PC-9 (cell line): Measurements from ENCODE around the gene ADARB2. TPM values are rescaled to one million over a fixed set of nuclear protein-coding genes. Genes with fewer than 3 reads are reported as not detected.

Source experiments
- BruUV-seq: library from RNA; stranded (reverse); fragments of 400-500 nt; replicated peaks from 2 replicates; lab custom pipeline; 2021; lab: Mats Ljungman, UMichigan
- CTCF ChIA-PET: fragments of 300-600 bp; sonication (Branson Sonifier 250); formaldehyde crosslinking; loops from one replicate; lab custom pipeline; 2022; ENCODE audit warnings: antibody characterized with exemption; lab: Charles Lee
- POLR2A ChIA-PET: fragments of 300-600 bp; sonication (Branson Sonifier 250); formaldehyde crosslinking; loops from one replicate; lab custom pipeline; 2022; ENCODE audit warnings: antibody characterized with exemption; ENCODE audit not compliant: unreplicated experiment; lab: Charles Lee
- DNase-seq, 2 experiments: peaks; one replicate each; pipeline versions ENCODE4 v3.0.0 to v3.0.0-alpha.2; 2015 to 2022; ENCODE audit warnings: mixed read lengths in 1 of 2
- H2AFZ ChIP-seq: fragments of 200-600 bp; sonication (generic); 2 replicates; pipeline ENCODE4 v1.8.1; 2017; ENCODE audit warnings: antibody characterized with exemption
- H3F3A ChIP-seq: fragments of 200-600 bp; sonication (generic); 2 replicates; pipeline ENCODE4 v1.8.1; 2017; ENCODE audit warnings: antibody characterized with exemption, mild to moderate bottlenecking, low read depth; ENCODE audit not compliant: insufficient read depth
- H3K27ac ChIP-seq: fragments of 200-600 bp; sonication (generic); 2 replicates; pipeline ENCODE4 v1.6.1; 2016; ENCODE audit warnings: mixed run types
- H3K27me3 ChIP-seq: fragments of 200-600 bp; sonication (generic); 2 replicates; pipeline ENCODE4 v1.6.1; 2016; ENCODE audit warnings: low read depth, mixed run types; ENCODE audit not compliant: insufficient read depth
- H3K36me3 ChIP-seq: fragments of 200-600 bp; sonication (generic); 2 replicates; pipeline ENCODE4 v1.6.1; 2016; ENCODE audit warnings: low read depth, mixed run types
- H3K4me1 ChIP-seq: fragments of 200-600 bp; sonication (generic); replicated peaks from 2 replicates; pipeline ENCODE4 v1.6.1; 2016; ENCODE audit warnings: mixed run types; ENCODE audit not compliant: insufficient read depth
- H3K4me2 ChIP-seq: fragments of 200-600 bp; sonication (generic); 2 replicates; pipeline ENCODE4 v1.6.1; 2017; ENCODE audit warnings: mixed run types
- H3K4me3 ChIP-seq: fragments of 200-600 bp; sonication (generic); 2 replicates; pipeline ENCODE4 v1.6.1; 2016; ENCODE audit warnings: mixed run types
- H3K79me2 ChIP-seq: fragments of 200-600 bp; sonication (generic); 2 replicates; pipeline ENCODE4 v1.6.1; 2017; ENCODE audit warnings: low read depth, mixed run types
- H3K9me2 ChIP-seq: fragments of 200-600 bp; sonication (generic); 2 replicates; pipeline ENCODE4 v1.8.1; 2017; ENCODE audit warnings: mild to moderate bottlenecking; ENCODE audit not compliant: insufficient read depth
- H3K9me3 ChIP-seq: fragments of 200-600 bp; sonication (generic); 2 replicates; pipeline ENCODE4 v1.8.1; 2016; ENCODE audit warnings: low read depth; ENCODE audit not compliant: insufficient read depth
- H4K20me1 ChIP-seq: fragments of 200-600 bp; sonication (generic); 2 replicates; pipeline ENCODE4 v1.8.1; 2017; ENCODE audit not compliant: insufficient read depth
- CTCF ChIP-seq: fragments of 200-600 bp; sonication (generic); conservative IDR thresholded peaks from 2 replicates; pipeline ENCODE4 v1.6.1; 2017; ENCODE audit warnings: mixed run types, antibody characterized with exemption, mild to moderate bottlenecking, moderate library complexity
- EZH2 ChIP-seq: fragments of 200-600 bp; sonication (generic); IDR thresholded peaks from 2 replicates; pipeline ENCODE4 v1.8.0; 2017; ENCODE audit warnings: antibody characterized with exemption, low read depth
- intact Hi-C: fragments of 100-400 bp; cut with micrococcal nuclease; formaldehyde crosslinking; loops from one replicate; pipeline ENCODE4 v1.10.0; 2022; ENCODE audit not compliant: unreplicated experiment
- total RNA-seq: library from RNA; stranded (reverse); gene quantifications from 2 replicates; pipeline ENCODE4 v1.2.3, GENCODE V29; 2021

The ADARB2 gene
- total RNA-seq, 1 experiment from 2014 or later, result not detected

GRCh38 chr10:1273372-1274105 lies 463.8 kb downstream of the ADARB2 start:
- no peaks in the 10 kb centered on the region for H3K9me3 ChIP-seq
- H3K27ac ChIP-seq, result no peak overlapping the region
- ChIA-PET CTCF (no interaction called here), POLR2A (no interaction called here)
- BruUV-seq, result no TSS peak
- no peaks in the 10 kb centered on the region for H3K9me2 ChIP-seq
- intact Hi-C loops, result no loop called here
- no peak overlapping the region for H3K4me3 ChIP-seq
- no peak overlapping the region for H2AFZ ChIP-seq
- no peak overlapping the region for H3K4me2 ChIP-seq
- no peaks in the 10 kb centered on the region for H3F3A ChIP-seq
- H3K4me1 ChIP-seq, result no peaks in the 10 kb centered on the region
- no peak for TF ChIP-seq CTCF
- no peaks in the 10 kb centered on the region for H3K36me3 ChIP-seq
- no peak for DNase-seq
- peaks cover 47% of the 10 kb centered on the region for H3K27me3 ChIP-seq
- H3K79me2 ChIP-seq, result no peaks in the 10 kb centered on the region
- no peaks in the 10 kb centered on the region for H4K20me1 ChIP-seq

- no peaks in the 10 kb centered on the region for H4K20me1 ChIP-seq
- BruUV-seq, result no TSS peak
- no peak overlapping the region for H2AFZ ChIP-seq
- no peak overlapping the region for H3K4me3 ChIP-seq
- H3K27me3 ChIP-seq, result peaks cover 45% of the 10 kb centered on the region
- POLR2A ChIA-PET, result no interaction called here
- no peaks in the 10 kb centered on the region for H3K4me1 ChIP-seq
- H3F3A ChIP-seq, result no peaks in the 10 kb centered on the region
- no peak for DNase-seq
- H3K36me3 ChIP-seq, result no peaks in the 10 kb centered on the region
- CTCF ChIA-PET, result no interaction called here
- H3K27ac ChIP-seq, result no peak overlapping the region
- TF ChIP-seq CTCF (no peak), EZH2 (no peak)
- H3K4me2 ChIP-seq, result no peak overlapping the region
- no peaks in the 10 kb centered on the region for H3K79me2 ChIP-seq
- H3K9me3 ChIP-seq, result no peaks in the 10 kb centered on the region
- intact Hi-C loops, result no loop called here
- H3K9me2 ChIP-seq, result no peaks in the 10 kb centered on the region
Observed at GRCh38 chr10:1272777-1273161, 464.6 kb downstream of the ADARB2 start.

- ChIA-PET POLR2A (no interaction called here), CTCF (no interaction called here)
- Histone ChIP-seq H3K27ac (no peak overlapping the region), H3K9me3 (no peaks in the 10 kb centered on the region), H3F3A (no peaks in the 10 kb centered on the region), H3K4me2 (no peak overlapping the region), H4K20me1 (no peaks in the 10 kb centered on the region), H3K4me1 (no peaks in the 10 kb centered on the region), H3K27me3 (peaks cover 45% of the 10 kb centered on the region), H3K36me3 (no peaks in the 10 kb centered on the region), H3K9me2 (no peaks in the 10 kb centered on the region), H2AFZ (no peak overlapping the region), H3K4me3 (no peak overlapping the region), H3K79me2 (no peaks in the 10 kb centered on the region)
- no TSS peak for BruUV-seq
- no peak for TF ChIP-seq EZH2
- no peak for TF ChIP-seq CTCF
- intact Hi-C loops, result no loop called here
- no peak for DNase-seq
Observed at GRCh38 chr10:1272079-1272776, 465.1 kb downstream of the ADARB2 start.
